HG03378 (cell line): ENCODE results near the gene MTHFS.
"Not testable (repeated sequence)": the region's sequence is repeated elsewhere in the genome, so short reads cannot be mapped to it uniquely, and the experiment has no call there.

Source experiments
- ATAC-seq: cut with Tn5 transposase; IDR thresholded peaks from one replicate; pipeline ENCODE4 v1.9.1; 2021; ENCODE audit warnings: mild to moderate bottlenecking, moderate library complexity; ENCODE audit not compliant: unreplicated experiment

The MTHFS gene

DNA sequence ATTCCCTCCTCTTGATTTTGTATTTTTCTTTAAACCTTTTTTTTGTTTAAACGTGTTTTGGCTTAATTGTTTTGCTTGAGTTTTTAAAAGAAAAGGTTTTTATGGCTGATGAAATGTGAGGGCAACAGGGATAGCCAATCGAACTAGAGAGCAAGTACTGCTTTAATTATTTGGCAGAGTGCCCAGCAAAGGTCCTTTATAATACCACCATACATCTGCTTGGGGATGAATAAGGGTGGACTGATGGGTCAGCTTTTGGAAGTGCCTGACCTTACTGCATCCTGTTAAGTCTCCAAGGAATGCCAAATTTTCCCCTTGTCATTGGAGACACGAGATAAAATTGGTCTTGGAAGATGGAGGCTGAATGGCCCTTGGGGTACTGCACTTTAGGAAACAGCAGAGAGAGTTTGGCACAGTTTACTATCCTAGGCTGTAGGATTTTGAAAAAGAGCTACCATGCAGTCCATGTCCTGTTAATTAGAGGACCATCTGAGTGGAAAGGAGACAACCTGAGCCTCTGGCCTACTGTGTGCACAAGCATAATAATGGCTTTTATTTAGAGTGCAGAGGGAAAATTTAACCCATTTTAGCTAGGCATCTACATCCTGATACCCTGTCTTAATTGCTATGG is 19.8 kb upstream of the MTHFS start:
- no peak for ATAC-seq

- ATAC-seq, result not testable (repeated sequence)
Observed at GRCh38 chr15:79915776-79916501, 19.1 kb upstream of the MTHFS start.

DNA sequence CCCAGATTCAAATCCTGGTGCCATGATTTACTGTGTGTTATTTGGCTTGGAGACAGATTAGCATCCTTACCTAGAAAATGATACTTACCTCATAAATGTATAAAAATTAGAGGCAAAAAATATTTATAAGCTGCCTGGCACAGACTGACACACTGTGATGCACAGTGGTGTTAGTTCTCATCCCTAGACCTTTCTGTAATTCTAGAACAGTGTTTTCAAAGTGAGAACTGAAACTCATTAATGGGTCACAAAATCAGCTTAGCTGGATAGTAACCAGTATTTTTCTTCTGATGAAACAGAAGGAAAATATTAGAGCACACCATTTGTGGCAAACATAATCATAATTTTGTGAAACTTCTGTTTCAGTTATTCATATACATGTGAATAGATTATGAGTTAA is 17.9 kb upstream of the MTHFS start:
- no peak for ATAC-seq

DNA sequence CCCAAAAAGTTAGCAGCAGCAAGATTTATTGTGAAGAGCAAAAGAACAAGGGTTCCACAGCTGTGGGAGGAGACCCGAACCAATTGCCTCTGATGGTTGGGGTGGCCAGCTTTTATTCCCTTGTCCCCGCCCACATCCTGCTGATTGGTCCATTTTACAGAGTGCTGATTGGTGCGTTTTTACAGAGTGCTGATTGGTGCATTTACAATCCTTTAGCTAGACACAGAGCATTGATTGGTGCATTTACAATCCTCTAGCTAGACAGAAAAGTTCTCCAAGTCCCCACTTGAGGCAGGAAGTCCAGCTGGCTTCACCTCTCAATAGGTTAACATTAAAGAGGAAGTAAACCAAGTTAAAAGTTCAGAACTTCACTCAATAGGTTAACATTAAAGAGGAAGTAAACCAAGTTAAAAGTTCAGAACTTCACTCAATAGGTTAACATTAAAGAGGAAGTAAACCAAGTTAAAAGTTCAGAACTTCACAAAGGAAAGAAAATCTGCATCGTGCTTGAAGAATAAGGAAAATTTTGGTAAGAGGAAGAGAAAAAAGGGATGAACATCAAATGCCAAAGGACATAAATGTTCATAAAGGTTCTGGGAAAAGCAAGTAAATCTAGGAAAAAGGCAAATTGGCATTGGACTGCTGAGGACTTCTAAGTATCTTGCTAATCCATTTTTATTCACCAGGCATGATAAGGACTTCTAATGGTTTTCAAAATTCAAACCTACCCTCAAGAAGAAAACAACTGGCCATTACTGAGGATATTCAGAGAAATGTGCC is 12.9 kb upstream of the MTHFS start:
- ATAC-seq, result peak; percentile 81

DNA sequence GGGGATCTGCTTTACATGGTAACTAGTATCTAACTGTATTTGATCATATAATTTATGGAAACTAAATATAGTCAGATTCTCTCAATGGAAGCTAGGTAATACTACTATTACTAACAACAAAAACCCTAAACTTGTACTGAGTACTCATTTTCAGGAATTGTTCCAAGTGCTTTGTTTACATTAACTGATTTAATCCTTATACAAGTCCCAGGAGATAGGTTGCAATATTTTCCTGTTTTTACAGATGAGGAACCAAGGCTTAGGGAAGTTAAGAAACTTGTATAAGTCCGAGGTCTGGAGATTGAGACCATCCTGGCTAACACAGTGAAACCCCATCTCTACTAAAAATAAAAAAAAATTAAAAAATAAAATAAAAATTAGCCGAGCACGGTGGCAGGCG is 7.5 kb upstream of the MTHFS start:
- ATAC-seq, result no peak

GRCh38 chr15:79903626-79904025 is 6.8 kb upstream of the MTHFS start:
- ATAC-seq, result no peak

GRCh38 chr15:79903144-79903543 is 6.3 kb upstream of the MTHFS start:
- ATAC-seq, result no peak

- ATAC-seq, result no peak
Observed at GRCh38 chr15:79901958-79902357, 5.1 kb upstream of the MTHFS start.

GRCh38 chr15:79900818-79901378 is 4.1 kb upstream of the MTHFS start:
- not testable (repeated sequence) for ATAC-seq

- ATAC-seq, result no peak
Observed at GRCh38 chr15:79900087-79900486, 3.3 kb upstream of the MTHFS start.

GRCh38 chr15:79898786-79899185 is 2.0 kb upstream of the MTHFS start:
- not testable (repeated sequence) for ATAC-seq

DNA sequence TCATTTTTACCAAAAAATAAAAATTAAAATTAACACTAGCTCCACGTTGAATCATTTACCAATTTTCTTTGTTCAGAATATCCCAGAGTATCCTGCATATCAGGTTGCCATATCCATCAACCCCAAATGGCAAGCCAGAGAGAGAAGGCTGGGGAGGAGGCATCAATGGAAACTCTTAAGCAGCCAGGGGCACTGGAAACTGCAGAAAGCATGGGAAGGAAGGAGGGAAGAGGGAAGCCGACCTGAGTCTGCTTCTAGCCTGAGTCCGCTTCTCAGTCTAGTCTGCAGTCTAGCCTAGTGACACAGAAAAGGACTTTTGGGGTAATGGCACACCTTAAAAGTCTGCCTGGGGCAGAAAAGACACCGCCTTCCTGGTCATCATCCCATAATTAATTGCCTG is 1.6 kb upstream of the MTHFS start:
- ATAC-seq, result no peak

- ATAC-seq, result no peak
Observed at GRCh38 chr15:79897701-79898113, 893 bp upstream of the MTHFS start.

DNA sequence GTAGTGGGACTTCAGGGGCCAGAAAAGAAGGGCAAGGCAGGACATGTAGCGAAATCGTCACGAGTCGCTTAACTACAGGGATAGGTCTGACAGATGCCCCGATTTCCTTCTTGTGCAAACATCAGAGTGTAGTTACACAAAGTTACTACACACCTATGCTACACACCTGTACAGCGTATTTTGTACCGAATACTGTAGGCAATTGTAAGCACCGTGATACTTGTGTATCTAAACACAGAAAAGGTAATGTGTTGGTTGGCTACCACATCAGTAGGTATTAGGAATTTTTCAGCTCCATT is 515 bp upstream of the MTHFS start:
- no peak for ATAC-seq

DNA sequence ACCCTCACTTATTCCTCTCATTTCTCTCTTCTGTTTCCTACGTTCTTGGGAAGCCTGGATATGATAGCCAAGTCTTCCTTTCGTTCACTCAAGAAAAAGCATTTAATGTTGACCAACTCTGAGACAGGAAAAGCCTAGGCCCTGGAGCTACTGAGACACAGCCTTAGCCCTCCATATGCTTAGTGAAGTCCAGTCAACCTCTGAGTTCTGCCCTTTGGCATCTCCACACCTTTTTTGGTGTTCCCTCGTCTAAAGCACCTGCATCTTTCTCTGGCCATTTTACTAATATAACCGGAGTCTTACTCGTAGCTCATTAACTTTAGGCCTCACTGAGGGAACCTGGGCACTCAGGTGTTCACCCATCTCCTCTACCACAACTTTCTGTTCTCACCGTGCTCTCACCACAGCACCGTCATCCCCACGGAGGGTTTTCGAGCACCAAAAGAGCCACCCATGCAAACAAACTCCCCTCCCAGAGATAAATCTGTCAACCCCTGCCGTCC is 632 bp downstream of the MTHFS start:
- ATAC-seq, result peak; percentile 34

- ATAC-seq, result no peak
Observed at GRCh38 chr15:79887054-79887930, 9.5 kb downstream of the MTHFS start.

- no peak for ATAC-seq
Observed at GRCh38 chr15:79886124-79886523, 10.7 kb downstream of the MTHFS start.

DNA sequence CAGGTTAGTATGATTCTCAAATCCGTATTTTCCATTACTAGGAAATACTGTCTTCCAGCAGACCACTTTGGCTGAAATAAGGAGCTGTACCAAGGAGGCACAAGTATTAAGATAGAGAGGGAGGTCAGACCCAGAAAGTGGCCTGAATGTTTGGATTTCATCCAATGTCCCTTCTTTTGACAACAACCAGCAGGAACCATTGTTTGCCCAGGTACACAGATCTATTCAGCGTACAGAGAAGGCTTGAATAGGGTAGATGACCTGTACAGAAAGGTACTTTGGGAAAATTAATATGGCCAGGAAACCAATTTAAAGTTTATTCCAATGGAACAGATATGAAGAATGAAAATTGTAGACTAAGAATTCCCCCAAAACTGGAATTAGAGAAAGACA is 12.6 kb downstream of the MTHFS start:
- no peak for ATAC-seq

- ATAC-seq, result no peak
Observed at GRCh38 chr15:79883579-79884203, 13.1 kb downstream of the MTHFS start.

DNA sequence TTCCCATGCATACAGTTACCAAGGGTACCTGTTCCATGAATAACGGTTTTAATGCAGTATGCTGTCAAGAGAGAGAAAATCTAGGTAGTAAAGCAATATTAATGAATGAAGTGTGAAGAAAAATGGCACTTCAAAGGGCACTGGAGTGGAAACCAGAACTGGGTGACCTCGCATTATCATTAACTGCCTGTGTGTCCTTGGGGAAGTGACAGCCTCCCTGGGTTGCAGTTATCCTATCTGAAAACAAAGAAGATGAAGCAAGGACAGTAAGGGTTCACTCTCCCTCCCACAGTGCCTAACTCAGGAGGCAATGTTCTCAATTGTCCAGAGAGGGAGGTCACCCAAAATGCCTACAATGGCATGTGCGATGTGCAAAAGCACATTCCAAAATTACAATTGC is 15.1 kb downstream of the MTHFS start:
- ATAC-seq, result no peak
